Occipital lobe (tissue), 2 donors: Measurements from ENCODE around the gene CA4. TPM values are rescaled to one million over a fixed set of nuclear protein-coding genes. Genes with fewer than 3 reads are reported as not detected.
"Not testable (repeated sequence)": the region's sequence is repeated elsewhere in the genome, so short reads cannot be mapped to it uniquely, and the experiment has no call there.

Source experiments
- DNase-seq: peaks from one replicate; lab custom pipeline; 2025; lab: John Stamatoyannopoulos, UW
- total RNA-seq: library from RNA; depleted of rRNA; stranded (reverse); fragments of >200 nt; gene quantifications from one replicate; pipeline ENCODE4 v1.2.3, GENCODE V29; 2014

CA4 gene
- total RNA-seq, 1 donor from 2014 or later, result 1.2 TPM

- no peak for DNase-seq
Measured at GRCh38 chr17:60174035-60174434, 24.3 kb downstream of the CA4 start.

GRCh38 chr17:60174767-60175166, 25.0 kb downstream of the CA4 start:
- not testable (repeated sequence) for DNase-seq

- not testable (repeated sequence) for DNase-seq
Measured at GRCh38 chr17:60176763-60177162, 27.0 kb downstream of the CA4 start.

GRCh38 chr17:60178180-60178579, 28.4 kb downstream of the CA4 start:
- not testable (repeated sequence) for DNase-seq

GRCh38 chr17:60180380-60180779, 30.6 kb downstream of the CA4 start:
- not testable (repeated sequence) for DNase-seq

GRCh38 chr17:60186372-60186771, 36.6 kb downstream of the CA4 start:
- not testable (repeated sequence) for DNase-seq

- not testable (repeated sequence) for DNase-seq
Measured at GRCh38 chr17:60186846-60187745, 37.3 kb downstream of the CA4 start.

- no peak for DNase-seq
Measured at GRCh38 chr17:60188759-60189158, 39.0 kb downstream of the CA4 start.

GRCh38 chr17:60190032-60190431, 40.3 kb downstream of the CA4 start:
- not testable (repeated sequence) for DNase-seq

- DNase-seq, result not testable (repeated sequence)
Measured at GRCh38 chr17:60193032-60193431, 43.3 kb downstream of the CA4 start.

GRCh38 chr17:60193482-60193881, 43.7 kb downstream of the CA4 start:
- DNase-seq, result no peak

GRCh38 chr17:60194141-60194540, 44.4 kb downstream of the CA4 start:
- DNase-seq, result not testable (repeated sequence)

GRCh38 chr17:60198630-60199029, 48.9 kb downstream of the CA4 start:
- DNase-seq, result not testable (repeated sequence)

GRCh38 chr17:60205782-60206181, 56.0 kb downstream of the CA4 start:
- not testable (repeated sequence) for DNase-seq

GRCh38 chr17:60208302-60208701, 58.5 kb downstream of the CA4 start:
- DNase-seq, result not testable (repeated sequence)

Other genes starting within 250 kb of the CA4 start
- gene RNFT1, start 185.2 kb upstream of the CA4 start, total RNA-seq, result 22.6 TPM
- gene HEATR6, start 71.1 kb upstream of the CA4 start, total RNA-seq, result 14.0 TPM
- 71.0 TPM for gene USP32, start 242.2 kb downstream of the CA4 start, total RNA-seq